Nephron progenitor cell (in vitro differentiated cells): Measurements from ENCODE around the gene PTGIR.

Experiments used
- DNase-seq: peaks from one replicate; pipeline ENCODE4 v3.0.0; 2021
- H3K27ac Mint-ChIP-seq: 2 replicates; pipeline ENCODE4 v1.8.0; 2021; ENCODE audit warnings: mild to moderate bottlenecking, moderate library complexity, mixed read lengths
- H3K27me3 Mint-ChIP-seq: 2 replicates; pipeline ENCODE4 v1.8.0; 2021; ENCODE audit warnings: mild to moderate bottlenecking, low read depth, mixed read lengths; ENCODE audit not compliant: poor library complexity
- H3K36me3 Mint-ChIP-seq: 2 replicates; pipeline ENCODE4 v1.8.0; 2021; ENCODE audit warnings: low read depth, mixed read lengths
- H3K4me1 Mint-ChIP-seq: 2 replicates; pipeline ENCODE4 v1.8.0; 2021; ENCODE audit warnings: mixed read lengths
- H3K4me3 Mint-ChIP-seq: 2 replicates; pipeline ENCODE4 v1.8.0; 2021; ENCODE audit warnings: mild to moderate bottlenecking, moderate library complexity, mixed read lengths
- H3K9me3 Mint-ChIP-seq: 2 replicates; pipeline ENCODE4 v1.8.0; 2021; ENCODE audit warnings: mild to moderate bottlenecking, moderate library complexity, mixed read lengths
- TF ChIP-seq, protein P1 (sequence below): fragments of 200-600 bp; sonication (generic); IDR thresholded peaks from 2 replicates; pipeline ENCODE4 v1.5.0; 2021; ENCODE audit warnings: antibody characterized with exemption

Gene PTGIR

DNA sequence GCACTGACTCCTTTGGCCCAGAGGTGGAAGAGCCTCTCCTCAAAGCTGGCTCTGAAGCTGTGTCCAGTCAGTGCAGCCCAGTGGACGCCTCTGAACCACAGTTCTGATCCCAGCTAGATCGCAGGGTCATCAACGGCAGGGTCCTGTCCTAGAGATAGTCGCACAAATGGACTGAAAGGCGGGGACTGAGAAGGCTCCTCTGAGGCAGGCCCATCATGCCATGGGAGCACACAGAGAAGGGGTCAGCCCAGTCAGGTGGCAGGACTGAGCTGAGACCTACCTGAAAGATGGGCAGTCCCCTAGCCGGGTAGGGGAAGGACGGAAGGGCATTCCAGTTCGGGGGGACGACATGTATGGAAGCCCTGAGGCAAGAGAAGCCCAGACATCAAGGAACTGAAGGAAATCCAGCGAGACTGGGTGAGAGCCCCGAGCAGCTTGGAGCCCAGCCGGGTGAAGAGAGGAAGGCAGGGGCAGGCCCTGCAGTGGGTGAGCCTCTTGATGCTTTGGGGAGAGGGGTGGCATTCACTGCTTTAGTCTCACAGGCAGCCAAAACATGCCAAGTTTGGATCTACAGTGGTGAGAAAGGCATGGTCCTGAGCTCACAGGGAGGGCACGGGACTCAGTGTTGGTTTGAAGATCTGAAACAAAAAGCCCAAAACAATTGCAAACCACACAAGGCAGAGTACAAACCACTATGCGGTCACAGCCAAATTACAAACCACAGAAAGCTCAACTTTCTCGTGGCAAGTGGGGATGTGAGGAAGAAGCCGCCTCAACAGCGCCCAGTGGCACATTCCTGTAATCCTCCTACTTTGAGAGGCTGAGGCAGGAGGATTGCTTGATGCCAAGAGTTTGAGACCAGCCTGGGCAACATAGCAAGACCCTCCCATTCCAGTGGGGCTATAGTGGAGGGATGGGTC, 13.8 kb downstream of the PTGIR start:
- H3K4me3 Mint-ChIP-seq, result no peak overlapping the region
- TF ChIP-seq, protein P1, sequence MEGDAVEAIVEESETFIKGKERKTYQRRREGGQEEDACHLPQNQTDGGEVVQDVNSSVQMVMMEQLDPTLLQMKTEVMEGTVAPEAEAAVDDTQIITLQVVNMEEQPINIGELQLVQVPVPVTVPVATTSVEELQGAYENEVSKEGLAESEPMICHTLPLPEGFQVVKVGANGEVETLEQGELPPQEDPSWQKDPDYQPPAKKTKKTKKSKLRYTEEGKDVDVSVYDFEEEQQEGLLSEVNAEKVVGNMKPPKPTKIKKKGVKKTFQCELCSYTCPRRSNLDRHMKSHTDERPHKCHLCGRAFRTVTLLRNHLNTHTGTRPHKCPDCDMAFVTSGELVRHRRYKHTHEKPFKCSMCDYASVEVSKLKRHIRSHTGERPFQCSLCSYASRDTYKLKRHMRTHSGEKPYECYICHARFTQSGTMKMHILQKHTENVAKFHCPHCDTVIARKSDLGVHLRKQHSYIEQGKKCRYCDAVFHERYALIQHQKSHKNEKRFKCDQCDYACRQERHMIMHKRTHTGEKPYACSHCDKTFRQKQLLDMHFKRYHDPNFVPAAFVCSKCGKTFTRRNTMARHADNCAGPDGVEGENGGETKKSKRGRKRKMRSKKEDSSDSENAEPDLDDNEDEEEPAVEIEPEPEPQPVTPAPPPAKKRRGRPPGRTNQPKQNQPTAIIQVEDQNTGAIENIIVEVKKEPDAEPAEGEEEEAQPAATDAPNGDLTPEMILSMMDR, result no peak
- no peak for DNase-seq
- peaks cover 24% of the 10 kb centered on the region for H3K4me1 Mint-ChIP-seq
- H3K9me3 Mint-ChIP-seq, result no peaks in the 10 kb centered on the region
- H3K27me3 Mint-ChIP-seq, result no peaks in the 10 kb centered on the region
- H3K27ac Mint-ChIP-seq, result peak overlapping the region; percentile 98
- peaks cover 22% of the 10 kb centered on the region for H3K36me3 Mint-ChIP-seq

- TF ChIP-seq, protein P1, result no peak
- Mint-ChIP-seq H3K36me3 (peaks cover 23% of the 10 kb centered on the region), H3K9me3 (no peaks in the 10 kb centered on the region), H3K27ac (peak overlapping the region; percentile 98), H3K4me1 (peaks cover 30% of the 10 kb centered on the region), H3K27me3 (no peaks in the 10 kb centered on the region), H3K4me3 (no peak overlapping the region)
- DNase-seq, result no peak
Observed at GRCh38 chr19:46610413-46610775, 14.5 kb downstream of the PTGIR start.

DNA sequence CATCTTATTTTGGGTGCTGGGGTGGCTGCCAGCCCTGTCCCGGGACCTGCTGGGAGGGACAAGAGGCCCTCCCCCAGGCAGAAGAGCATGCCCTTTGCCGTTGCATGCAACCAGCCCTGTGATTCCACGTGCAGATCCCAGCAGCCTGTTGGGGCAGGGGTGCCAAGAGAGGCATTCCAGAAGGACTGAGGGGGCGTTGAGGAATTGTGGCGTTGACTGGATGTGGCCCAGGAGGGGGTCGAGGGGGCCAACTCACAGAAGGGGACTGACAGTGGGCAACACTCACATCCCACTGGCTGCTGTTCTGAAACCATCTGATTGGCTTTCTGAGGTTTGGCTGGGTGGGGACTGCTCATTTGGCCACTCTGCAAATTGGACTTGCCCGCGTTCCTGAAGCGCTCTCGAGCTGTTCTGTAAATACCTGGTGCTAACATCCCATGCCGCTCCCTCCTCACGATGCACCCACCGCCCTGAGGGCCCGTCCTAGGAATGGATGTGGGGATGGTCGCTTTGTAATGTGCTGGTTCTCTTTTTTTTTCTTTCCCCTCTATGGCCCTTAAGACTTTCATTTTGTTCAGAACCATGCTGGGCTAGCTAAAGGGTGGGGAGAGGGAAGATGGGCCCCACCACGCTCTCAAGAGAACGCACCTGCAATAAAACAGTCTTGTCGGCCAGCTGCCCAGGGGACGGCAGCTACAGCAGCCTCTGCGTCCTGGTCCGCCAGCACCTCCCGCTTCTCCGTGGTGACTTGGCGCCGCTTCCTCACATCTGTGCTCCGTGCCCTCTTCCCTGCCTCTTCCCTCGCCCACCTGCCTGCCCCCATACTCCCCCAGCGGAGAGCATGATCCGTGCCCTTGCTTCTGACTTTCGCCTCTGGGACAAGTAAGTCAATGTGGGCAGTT, 15.1 kb downstream of the PTGIR start:
- Mint-ChIP-seq H3K4me3 (no peak overlapping the region), H3K36me3 (peaks cover 23% of the 10 kb centered on the region), H3K4me1 (peaks cover 35% of the 10 kb centered on the region), H3K27ac (peak overlapping the region; percentile 60), H3K27me3 (no peaks in the 10 kb centered on the region), H3K9me3 (no peaks in the 10 kb centered on the region)
- TF ChIP-seq, protein P1, result no peak
- DNase-seq, result no peak

GRCh38 chr19:46608581-46609345, 16.1 kb downstream of the PTGIR start:
- Mint-ChIP-seq H3K4me3 (no peak overlapping the region), H3K4me1 (peaks cover 38% of the 10 kb centered on the region), H3K36me3 (peaks cover 23% of the 10 kb centered on the region), H3K27ac (no peak overlapping the region), H3K9me3 (no peaks in the 10 kb centered on the region), H3K27me3 (no peaks in the 10 kb centered on the region)
- TF ChIP-seq, protein P1, result no peak
- DNase-seq, result no peak

DNA sequence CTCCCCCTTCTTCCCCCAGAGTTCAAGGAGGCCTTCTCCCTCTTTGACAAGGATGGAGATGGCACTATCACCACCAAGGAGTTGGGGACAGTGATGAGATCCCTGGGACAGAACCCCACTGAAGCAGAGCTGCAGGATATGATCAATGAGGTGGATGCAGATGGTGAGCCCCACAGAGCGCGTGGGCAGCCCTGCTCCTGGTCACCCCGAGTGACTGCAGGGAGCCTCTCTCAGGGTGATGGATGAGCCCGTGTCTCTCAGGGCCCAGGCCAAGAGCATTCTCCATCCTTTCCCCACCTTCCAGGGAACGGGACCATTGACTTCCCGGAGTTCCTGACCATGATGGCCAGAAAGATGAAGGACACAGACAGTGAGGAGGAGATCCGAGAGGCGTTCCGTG, 16.7 kb downstream of the PTGIR start:
- Mint-ChIP-seq H3K27ac (peak overlapping the region; percentile 71), H3K9me3 (no peaks in the 10 kb centered on the region), H3K27me3 (no peaks in the 10 kb centered on the region), H3K4me1 (peaks cover 43% of the 10 kb centered on the region), H3K36me3 (peaks cover 23% of the 10 kb centered on the region), H3K4me3 (no peak overlapping the region)
- TF ChIP-seq, protein P1, result no peak
- no peak for DNase-seq
